Activated CD8-positive, alpha-beta memory T cell treated with anti-CD3 and anti-CD28 coated beads, Interleukin-2, amount 50 U/mL, for 1 hour (primary cell): ENCODE data around the gene AFDN.

Source experiments
- DNase-seq: peaks from one replicate; pipeline ENCODE4 v3.0.0-alpha.2; 2020; ENCODE audit errors: extremely low read depth

Gene AFDN

GRCh38 chr6:168018664-168019063 is 192.0 kb downstream of the AFDN start:
- DNase-seq, result no peak

GRCh38 chr6:168020242-168020641 is 193.5 kb downstream of the AFDN start:
- DNase-seq, result no peak

- no peak for DNase-seq
These were observed 194.9 kb downstream of the AFDN start for GRCh38 chr6:168021581-168021980.
